Measurements from ENCODE around the gene STK39.

GRCh38 chr2:168272225-168272624 lies 24.8 kb upstream of the STK39 start:
- TF ChIP-seq POLR2A (conservative IDR thresholded peaks at IDR 0.05), result no peak
- no peak for TF ChIP-seq BRCA1 (IDR thresholded peaks at IDR 0.05)
- no peak for TF ChIP-seq BRCA1 (CRISPR knock-in tag; IDR thresholded peaks at IDR 0.05)
- TF ChIP-seq, protein P1, sequence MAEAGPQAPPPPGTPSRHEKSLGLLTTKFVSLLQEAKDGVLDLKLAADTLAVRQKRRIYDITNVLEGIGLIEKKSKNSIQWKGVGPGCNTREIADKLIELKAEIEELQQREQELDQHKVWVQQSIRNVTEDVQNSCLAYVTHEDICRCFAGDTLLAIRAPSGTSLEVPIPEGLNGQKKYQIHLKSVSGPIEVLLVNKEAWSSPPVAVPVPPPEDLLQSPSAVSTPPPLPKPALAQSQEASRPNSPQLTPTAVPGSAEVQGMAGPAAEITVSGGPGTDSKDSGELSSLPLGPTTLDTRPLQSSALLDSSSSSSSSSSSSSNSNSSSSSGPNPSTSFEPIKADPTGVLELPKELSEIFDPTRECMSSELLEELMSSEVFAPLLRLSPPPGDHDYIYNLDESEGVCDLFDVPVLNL (CRISPR knock-in tag; IDR thresholded peaks at IDR 0.05; ENCODE audit: low read depth), result no peak
- no peak for TF ChIP-seq ZNF695 (CRISPR knock-in tag; IDR thresholded peaks at IDR 0.05)
- no peak for TF ChIP-seq ZNF239 (CRISPR knock-in tag; IDR thresholded peaks at IDR 0.05)
- TF ChIP-seq TSHZ1 (CRISPR knock-in tag; IDR thresholded peaks at IDR 0.05), result no peak
- no peak for TF ChIP-seq ZNF12 (CRISPR knock-in tag; IDR thresholded peaks at IDR 0.05)

Data from K562 (cell line).